HG02763 (cell line): ENCODE data around the gene COQ7.

Source experiments
- ATAC-seq: cut with Tn5 transposase; IDR thresholded peaks from one replicate; pipeline ENCODE4 v1.9.1; 2021; ENCODE audit warnings: mild to moderate bottlenecking, moderate library complexity; ENCODE audit not compliant: unreplicated experiment

The COQ7 gene

GRCh38 chr16:19110537-19111360 lies 43.3 kb downstream of the COQ7 start:
- no peak for ATAC-seq

- ATAC-seq = no peak
Observed at GRCh38 chr16:19112099-19112407, 44.6 kb downstream of the COQ7 start.

- ATAC-seq = no peak
Observed at GRCh38 chr16:19113577-19114358, 46.4 kb downstream of the COQ7 start, which contains the start of gene ITPRIPL2. Gene ITPRIPL2 (plus strand): TSS chr16:19113964. CDS start chr16:19114462, 498 bp downstream.

GRCh38 chr16:19114359-19115147 lies 47.1 kb downstream of the COQ7 start:
- ATAC-seq = no peak

GRCh38 chr16:19115148-19116021 lies 48.0 kb downstream of the COQ7 start:
- no peak for ATAC-seq

GRCh38 chr16:19116711-19117449 lies 49.5 kb downstream of the COQ7 start:
- no peak for ATAC-seq

GRCh38 chr16:19118938-19119431 lies 51.6 kb downstream of the COQ7 start:
- ATAC-seq = no peak

- ATAC-seq = no peak
Observed at GRCh38 chr16:19119564-19119963, 52.1 kb downstream of the COQ7 start.

GRCh38 chr16:19123535-19124178 lies 56.2 kb downstream of the COQ7 start:
- no peak for ATAC-seq

GRCh38 chr16:19126300-19126699 lies 58.9 kb downstream of the COQ7 start:
- ATAC-seq = no peak

- ATAC-seq = peak; percentile 32
Observed at GRCh38 chr16:19127205-19127604, 59.8 kb downstream of the COQ7 start.

- peak; percentile 53 for ATAC-seq
Observed at GRCh38 chr16:19127674-19128131, 60.3 kb downstream of the COQ7 start.

GRCh38 chr16:19128454-19129200 lies 61.2 kb downstream of the COQ7 start:
- no peak for ATAC-seq
